ENCODE measurements around the gene KLK6. TPM values are rescaled to one million over a fixed set of nuclear protein-coding genes. Genes with fewer than 3 reads are reported as not detected.

KLK6 gene
- total RNA-seq, 4 donors from 2014 or later, result not detected

GRCh38 chr19:50963381-50963780, 6.0 kb downstream of the KLK6 start:
- intact Hi-C loops (cut with DNase I), result no loop called here
- DNase-seq (ENCODE audit: extremely low spot score), result no peak
- no peak for TF ChIP-seq EP300 (IDR thresholded peaks at IDR 0.05)
- TF ChIP-seq POLR2A (IDR thresholded peaks at IDR 0.05; ENCODE audit: low read depth), result no peak
- no peak for TF ChIP-seq CTCF (IDR thresholded peaks at IDR 0.05)
- Histone ChIP-seq H3K4me3 (no peak overlapping the region), H3K4me1 (no peaks in the 10 kb centered on the region), H3K27ac (replicated peaks in 1 of 4) (no peak overlapping the region), H3K36me3 (no peaks in the 10 kb centered on the region), H3K9me3 (peaks cover 0 to 3% (median 0%) of the 10 kb centered on the region in 4 donors), H3K27me3 (peaks cover 0 to 77% (median 0%) of the 10 kb centered on the region in 4 donors)
- WGBS, result 77% methylated on average over 6 of the region's 6 CpGs

DNA sequence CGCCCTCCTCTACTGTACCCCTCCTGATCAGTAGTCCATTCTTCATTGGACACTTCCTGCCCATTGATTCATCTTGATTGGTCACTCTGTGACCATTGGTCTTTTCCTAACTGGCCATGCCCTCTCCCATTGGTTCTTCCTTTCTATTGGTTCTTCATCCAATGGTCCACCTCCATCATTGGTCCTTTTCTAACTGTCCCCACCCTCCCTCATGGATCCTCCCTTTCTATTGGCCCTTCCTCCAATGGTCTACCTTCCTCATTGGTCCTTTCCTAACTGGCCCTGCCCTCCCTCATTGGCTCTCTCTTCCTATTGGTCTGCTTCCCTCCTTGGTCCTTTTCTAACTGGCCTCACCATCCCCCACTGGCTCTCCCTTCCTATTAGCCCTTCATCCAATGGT, 7.1 kb downstream of the KLK6 start:
- H3K36me3 ChIP-seq, result no peaks in the 10 kb centered on the region
- DNase-seq (ENCODE audit: extremely low spot score), result no peak
- no peaks in the 10 kb centered on the region for H3K4me1 ChIP-seq
- no peak overlapping the region for H3K4me3 ChIP-seq
- intact Hi-C loops (cut with DNase I), result no loop called here
- 92% methylated on average over 1 of the region's 1 CpG for WGBS
- H3K27me3 ChIP-seq, result peaks cover 0 to 77% (median 0%) of the 10 kb centered on the region in 4 donors
- no peak for TF ChIP-seq POLR2A (IDR thresholded peaks at IDR 0.05; ENCODE audit: low read depth)
- no peak for TF ChIP-seq POLR2AphosphoS5 (IDR thresholded peaks at IDR 0.05)
- no peak for TF ChIP-seq CTCF (IDR thresholded peaks at IDR 0.05)
- no peak for TF ChIP-seq EP300 (IDR thresholded peaks at IDR 0.05)
- H3K9me3 ChIP-seq, result peaks cover 0 to 3% (median 0%) of the 10 kb centered on the region in 4 donors
- no peak overlapping the region for H3K27ac ChIP-seq (replicated peaks in 1 of 4)

GRCh38 chr19:50959731-50960500, 9.5 kb downstream of the KLK6 start:
- TF ChIP-seq POLR2AphosphoS5 (IDR thresholded peaks at IDR 0.05), result no peak
- TF ChIP-seq CTCF (IDR thresholded peaks at IDR 0.05), result no peak
- TF ChIP-seq POLR2A (IDR thresholded peaks at IDR 0.05; ENCODE audit: low read depth), result no peak
- TF ChIP-seq EP300 (IDR thresholded peaks at IDR 0.05), result no peak
- intact Hi-C loops (cut with DNase I), result no loop called here
- no peak for DNase-seq (ENCODE audit: extremely low spot score)
- WGBS, result 55% methylated on average over 9 of the region's 9 CpGs
- H3K9me3 ChIP-seq, result peaks cover 0 to 3% (median 0%) of the 10 kb centered on the region in 4 donors
- no peak overlapping the region for H3K4me3 ChIP-seq
- no peaks in the 10 kb centered on the region for H3K4me1 ChIP-seq
- H3K36me3 ChIP-seq, result no peaks in the 10 kb centered on the region
- H3K27ac ChIP-seq (replicated peaks in 1 of 4), result no peak overlapping the region
- peaks cover 0 to 63% (median 0%) of the 10 kb centered on the region in 4 donors for H3K27me3 ChIP-seq

GRCh38 chr19:50957587-50957986, 11.8 kb downstream of the KLK6 start:
- intact Hi-C loops (cut with DNase I), result no loop called here
- TF ChIP-seq CTCF (IDR thresholded peaks at IDR 0.05), result no peak
- no peak for TF ChIP-seq EP300 (IDR thresholded peaks at IDR 0.05)
- TF ChIP-seq POLR2AphosphoS5 (IDR thresholded peaks at IDR 0.05), result no peak
- no peak for TF ChIP-seq POLR2A (IDR thresholded peaks at IDR 0.05; ENCODE audit: low read depth)
- DNase-seq (ENCODE audit: extremely low spot score), result no peak
- Histone ChIP-seq H3K27ac (replicated peaks in 1 of 4) (no peak overlapping the region), H3K9me3 (no peaks in the 10 kb centered on the region), H3K36me3 (no peaks in the 10 kb centered on the region), H3K4me3 (no peak overlapping the region), H3K27me3 (peaks cover 0 to 60% (median 0%) of the 10 kb centered on the region in 4 donors), H3K4me1 (no peaks in the 10 kb centered on the region)
- 84% methylated on average over 8 of the region's 8 CpGs for WGBS
